ENCODE data around the gene LRRN2.

LRRN2 gene

DNA sequence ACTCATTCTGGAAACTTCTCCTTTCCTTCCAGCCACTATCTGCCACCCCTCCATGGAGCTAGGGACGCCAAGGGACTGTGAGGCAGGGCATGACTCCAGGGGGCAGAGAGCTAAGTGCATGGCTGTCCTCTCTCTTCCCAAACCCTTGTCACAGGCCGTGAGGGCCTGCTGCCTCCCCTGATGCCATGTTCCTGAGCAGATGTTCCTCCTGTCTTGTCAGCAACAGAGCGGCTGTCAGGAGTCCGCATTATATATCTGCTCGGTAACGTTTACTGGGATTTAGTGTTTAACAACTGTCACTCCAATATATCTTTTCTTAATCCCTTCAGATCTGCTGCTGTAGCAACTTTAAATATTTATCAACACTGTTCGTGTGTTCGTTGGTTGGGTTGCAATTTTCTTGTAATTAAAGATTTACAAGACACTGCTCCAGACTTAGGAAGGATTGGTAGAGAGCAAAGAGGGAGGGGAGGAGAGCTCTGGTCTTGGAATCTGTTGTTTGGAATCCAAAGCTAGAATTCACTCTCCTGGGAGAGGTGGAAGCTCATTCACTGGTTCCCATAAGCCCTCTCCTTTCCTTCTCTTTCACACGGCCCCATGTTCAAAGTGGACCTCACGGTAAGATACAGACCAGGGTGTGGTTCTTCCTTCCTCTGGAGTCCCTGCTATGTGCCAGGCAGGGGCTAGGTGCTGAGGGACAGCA, 93.1 kb downstream of the LRRN2 start:
- DNase-seq: no peak

- no peak for DNase-seq
Observed at GRCh38 chr1:204591473-204592090, 94.0 kb downstream of the LRRN2 start.

DNA sequence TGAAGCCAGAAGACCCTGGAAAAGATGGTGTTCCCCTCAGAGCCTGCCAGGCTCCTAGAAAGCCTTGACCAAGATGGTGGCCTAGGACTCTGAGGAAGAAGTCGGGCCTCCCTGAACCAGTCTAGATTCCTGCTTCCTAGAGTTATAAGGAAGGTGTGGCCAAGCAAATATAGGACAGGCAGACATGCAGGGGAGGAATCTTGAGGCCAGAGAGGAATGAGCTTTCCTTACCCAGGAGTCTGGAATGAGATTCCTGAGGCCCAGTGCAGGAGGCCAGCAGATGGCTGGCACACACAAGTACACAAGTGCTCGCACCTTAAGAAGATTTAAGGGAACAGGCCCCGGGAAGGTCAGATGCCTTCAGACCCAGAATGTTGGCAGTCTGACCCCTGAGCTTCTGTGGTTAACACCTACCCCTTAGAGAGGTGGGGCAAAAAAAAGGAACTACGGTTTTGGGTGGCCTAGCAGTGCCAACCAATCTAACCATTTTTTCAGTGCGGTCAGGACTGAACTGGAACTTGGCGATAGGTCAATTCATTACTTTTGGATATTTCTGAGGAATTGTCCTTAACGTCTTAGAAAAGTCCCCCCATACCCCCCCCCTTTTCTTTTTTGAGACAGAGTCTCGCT, 96.0 kb downstream of the LRRN2 start:
- DNase-seq: no peak

DNA sequence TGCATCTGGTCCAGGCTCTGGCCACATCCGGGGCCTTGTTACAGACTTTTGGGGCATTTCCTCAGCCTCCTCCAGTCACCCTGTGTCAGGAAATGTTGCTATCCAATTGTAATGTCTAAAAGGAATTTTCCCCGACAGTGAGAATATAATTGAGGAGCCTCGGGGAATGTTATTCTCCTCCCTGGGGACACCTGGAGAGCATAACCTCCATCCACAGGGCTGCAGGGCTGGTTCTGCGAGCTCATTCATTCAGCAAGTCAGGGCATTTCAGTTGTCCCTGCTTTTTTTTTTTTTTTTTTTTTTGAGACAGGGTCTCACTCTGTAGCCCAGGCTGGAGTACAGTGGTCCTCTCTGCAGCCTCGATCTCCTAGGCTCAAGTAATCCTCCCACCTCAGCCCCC, 96.7 kb downstream of the LRRN2 start:
- DNase-seq: no peak

GRCh38 chr1:204587621-204588020, 97.9 kb downstream of the LRRN2 start:
- no peak for DNase-seq

DNA sequence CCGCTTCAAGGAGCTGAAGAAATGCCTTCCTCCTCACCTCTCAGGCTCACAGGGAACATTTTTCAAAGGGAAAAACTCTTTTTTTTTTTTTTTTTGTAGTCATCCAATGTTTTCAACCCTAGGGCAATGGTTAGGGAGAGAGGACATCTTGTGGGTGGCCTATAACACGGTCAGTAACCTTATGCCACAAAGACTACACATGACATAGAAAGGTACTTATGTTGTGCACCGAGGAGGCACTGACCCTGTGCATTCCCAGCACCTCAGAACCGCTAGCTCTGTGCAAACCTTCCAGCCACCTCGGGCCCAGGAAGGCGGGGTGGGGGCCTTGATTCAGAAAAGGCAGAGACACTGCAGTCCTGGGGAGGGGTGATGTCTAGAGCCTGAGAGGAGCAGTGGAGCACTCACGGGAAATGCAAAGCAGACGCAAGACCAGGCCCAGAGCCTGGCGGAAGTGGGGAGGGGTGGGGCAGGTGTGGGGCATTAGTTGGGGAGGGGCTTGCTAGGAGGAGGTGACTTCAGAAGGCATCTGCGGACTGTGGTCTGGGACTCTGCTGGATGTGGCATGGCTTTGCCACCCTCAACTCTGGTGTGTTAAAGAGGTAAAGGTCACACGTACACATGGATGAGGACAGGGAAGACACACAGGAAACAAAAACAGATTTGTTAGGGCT, 100.7 kb downstream of the LRRN2 start:
- DNase-seq: no peak

- no peak for DNase-seq
Observed at GRCh38 chr1:204583909-204584632, 101.5 kb downstream of the LRRN2 start.

- DNase-seq: no peak
Observed at GRCh38 chr1:204581759-204582158, 103.8 kb downstream of the LRRN2 start.

DNA sequence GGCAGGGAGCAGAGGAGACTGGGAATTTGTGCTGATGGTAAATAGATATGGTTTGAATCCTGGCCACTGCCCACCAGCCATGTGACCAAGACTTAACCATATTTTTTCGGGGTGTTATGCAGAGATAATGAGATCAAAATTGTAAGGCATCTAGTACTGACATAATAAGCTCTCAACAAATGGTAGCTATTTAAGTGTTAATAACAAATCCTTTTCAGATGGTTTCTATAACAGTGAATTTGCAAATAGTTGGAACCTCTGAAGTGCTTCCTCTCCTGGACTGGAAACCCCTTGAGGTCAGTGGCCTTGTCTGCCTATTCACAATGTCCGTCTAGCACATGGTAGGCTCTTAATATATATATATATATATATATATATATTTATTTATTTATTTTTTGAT, 104.7 kb downstream of the LRRN2 start:
- no peak for DNase-seq

DNA sequence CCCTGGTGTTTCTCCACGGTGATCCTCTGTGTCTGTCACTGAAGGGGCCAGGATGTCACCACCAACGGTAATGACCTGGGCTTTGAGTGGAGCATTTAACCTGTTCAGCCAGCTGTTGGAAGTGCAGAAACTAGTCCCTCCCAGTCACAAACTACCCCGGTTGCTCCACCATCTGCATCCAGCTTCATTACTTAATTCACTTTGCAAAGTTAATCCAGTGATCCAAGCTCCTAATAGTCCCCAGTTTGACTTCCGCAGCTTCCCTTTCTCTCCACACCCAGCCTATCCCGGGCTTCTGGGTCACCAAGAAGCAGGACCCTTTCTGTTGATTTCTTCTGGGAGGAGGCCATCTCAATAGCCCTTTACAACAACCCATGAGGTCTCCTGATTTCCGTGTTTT, 105.9 kb downstream of the LRRN2 start:
- no peak for DNase-seq

GRCh38 chr1:204578867-204579664, 106.5 kb downstream of the LRRN2 start:
- DNase-seq: no peak

DNA sequence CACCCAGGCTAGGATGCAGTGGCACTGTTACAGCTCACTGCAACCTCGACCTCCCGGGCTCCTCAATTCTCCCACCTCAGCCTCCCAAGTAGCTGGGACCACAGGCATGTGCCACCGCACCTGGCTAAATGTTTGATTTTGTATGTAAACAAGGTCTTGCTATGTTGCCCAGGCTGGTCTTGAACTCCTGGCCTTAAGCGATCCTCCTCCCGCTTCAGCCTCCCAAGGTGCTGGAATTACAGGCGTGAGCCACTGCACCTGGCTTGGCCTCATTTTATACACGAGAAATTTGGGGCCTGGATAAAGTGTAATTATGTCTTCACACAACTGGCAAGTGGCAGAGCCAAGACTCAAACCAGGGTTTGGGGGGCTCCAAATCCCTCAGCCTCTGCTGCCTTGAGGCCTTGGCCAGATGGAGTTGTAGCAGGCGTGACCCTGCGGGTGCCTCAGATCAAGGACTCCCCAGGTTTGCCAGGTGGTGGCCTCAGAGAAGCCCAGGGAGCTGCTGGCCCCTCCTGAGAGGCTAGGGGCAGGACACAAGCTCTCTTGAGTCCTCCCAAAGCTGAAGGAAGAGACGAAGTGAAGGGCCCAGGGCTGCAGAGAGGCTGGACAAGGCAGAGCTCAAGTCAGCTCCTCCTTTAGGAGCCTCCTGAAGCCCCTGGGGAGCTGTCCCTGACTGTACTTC, 107.6 kb downstream of the LRRN2 start:
- no peak for DNase-seq

GRCh38 chr1:204576422-204576821, 109.1 kb downstream of the LRRN2 start:
- no peak for DNase-seq

DNA sequence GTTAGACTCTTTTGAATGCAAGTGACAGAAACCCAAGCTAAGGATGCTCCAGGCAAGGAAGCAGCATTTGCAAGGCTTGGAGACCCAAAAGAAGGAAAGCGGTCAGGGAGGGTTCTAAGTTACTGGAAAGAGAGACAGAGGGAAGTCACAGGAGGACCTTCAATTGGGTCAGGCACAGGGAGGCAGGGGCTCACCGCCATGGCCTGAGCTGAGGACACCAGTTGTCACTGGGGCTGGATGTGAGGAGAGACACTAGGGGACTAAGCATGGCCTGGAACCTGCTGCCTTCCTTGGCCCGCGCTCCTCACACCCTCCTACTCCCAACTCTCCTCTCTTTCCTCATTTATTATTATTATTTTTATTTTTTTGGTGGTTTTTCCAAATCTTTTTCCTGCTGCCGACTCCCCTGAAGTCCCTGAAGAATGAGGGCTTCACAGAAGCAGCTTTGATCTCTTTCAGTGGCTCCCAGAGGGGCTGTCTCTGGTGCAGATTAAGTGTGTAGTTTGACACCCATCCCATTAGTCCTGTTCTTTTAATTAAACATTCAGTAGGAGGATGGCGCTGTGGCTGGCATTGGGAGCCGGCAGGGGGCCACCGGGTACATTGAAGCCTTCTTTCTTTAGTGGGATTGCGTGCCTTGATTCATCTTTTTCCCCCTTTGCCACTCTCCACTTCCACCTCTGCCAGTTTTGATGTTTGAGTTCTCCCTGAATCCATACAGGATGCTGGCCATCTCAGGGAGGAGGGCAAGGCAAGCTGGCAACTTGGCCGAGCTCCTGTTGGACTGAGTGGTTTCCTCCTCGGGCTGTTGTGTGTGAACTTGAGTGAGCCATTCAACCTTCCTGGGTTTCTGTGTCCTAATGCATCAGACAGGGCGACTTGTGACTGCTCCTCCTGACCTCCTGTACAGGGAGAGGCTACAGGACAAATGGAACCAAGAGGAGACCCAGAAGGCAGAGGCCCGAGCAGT, 110.0 kb downstream of the LRRN2 start:
- no peak for DNase-seq

GRCh38 chr1:204574865-204575163, 110.7 kb downstream of the LRRN2 start:
- no peak for DNase-seq

- DNase-seq: no peak
Observed at GRCh38 chr1:204574016-204574864, 111.3 kb downstream of the LRRN2 start.

GRCh38 chr1:204572923-204573922, 112.3 kb downstream of the LRRN2 start:
- DNase-seq: no peak

- no peak for DNase-seq
Observed at GRCh38 chr1:204571631-204572030, 113.9 kb downstream of the LRRN2 start.
